Glutamatergic neuron (in vitro differentiated cells): Measurements from ENCODE around the gene WDR53. TPM values are rescaled to one million over a fixed set of nuclear protein-coding genes. Genes with fewer than 3 reads are reported as not detected.
"Not testable (repeated sequence)": the region's sequence is repeated elsewhere in the genome, so short reads cannot be mapped to it uniquely, and the experiment has no call there.

Experiments
- DNase-seq: peaks from one replicate; pipeline ENCODE4 v3.0.0; 2022
- H3K27ac Mint-ChIP-seq: one replicate; pipeline ENCODE4 v1.8.0; 2020; ENCODE audit warnings: mild to moderate bottlenecking, mixed read lengths, inconsistent platforms; ENCODE audit not compliant: unreplicated experiment
- H3K27me3 Mint-ChIP-seq: one replicate; pipeline ENCODE4 v1.8.0; 2020; ENCODE audit warnings: mild to moderate bottlenecking, moderate library complexity, mixed read lengths, inconsistent platforms; ENCODE audit not compliant: unreplicated experiment
- H3K36me3 Mint-ChIP-seq: one replicate; pipeline ENCODE4 v1.8.0; 2020; ENCODE audit warnings: mild to moderate bottlenecking, mixed read lengths, inconsistent platforms; ENCODE audit not compliant: unreplicated experiment
- H3K4me1 Mint-ChIP-seq: one replicate; pipeline ENCODE4 v1.8.0; 2020; ENCODE audit warnings: mild to moderate bottlenecking, low read depth, mixed read lengths, inconsistent platforms; ENCODE audit not compliant: unreplicated experiment
- H3K4me3 Mint-ChIP-seq: one replicate; pipeline ENCODE4 v1.8.0; 2020; ENCODE audit warnings: mild to moderate bottlenecking, mixed read lengths, inconsistent platforms; ENCODE audit not compliant: unreplicated experiment
- H3K9me3 Mint-ChIP-seq: one replicate; pipeline ENCODE4 v1.8.0; 2020; ENCODE audit warnings: mild to moderate bottlenecking, moderate library complexity, mixed read lengths, inconsistent platforms; ENCODE audit not compliant: unreplicated experiment
- CTCF ChIP-seq: fragments of 200-600 bp; sonication (generic); IDR thresholded peaks from one replicate; pipeline ENCODE4 v1.5.0; 2021; ENCODE audit not compliant: partially characterized antibody, unreplicated experiment
- total RNA-seq: library from RNA; stranded (reverse); fragmentation: NEBNext Ultra II Directional; extraction: Animal tissue kit (Norgen Biotek cat#: 25700); gene quantifications from one replicate; pipeline ENCODE4 v1.2.1, GENCODE V29; 2021; ENCODE audit not compliant: unreplicated experiment

WDR53 gene
- total RNA-seq, 1 donor from 2014 or later: 7.8 TPM

DNA sequence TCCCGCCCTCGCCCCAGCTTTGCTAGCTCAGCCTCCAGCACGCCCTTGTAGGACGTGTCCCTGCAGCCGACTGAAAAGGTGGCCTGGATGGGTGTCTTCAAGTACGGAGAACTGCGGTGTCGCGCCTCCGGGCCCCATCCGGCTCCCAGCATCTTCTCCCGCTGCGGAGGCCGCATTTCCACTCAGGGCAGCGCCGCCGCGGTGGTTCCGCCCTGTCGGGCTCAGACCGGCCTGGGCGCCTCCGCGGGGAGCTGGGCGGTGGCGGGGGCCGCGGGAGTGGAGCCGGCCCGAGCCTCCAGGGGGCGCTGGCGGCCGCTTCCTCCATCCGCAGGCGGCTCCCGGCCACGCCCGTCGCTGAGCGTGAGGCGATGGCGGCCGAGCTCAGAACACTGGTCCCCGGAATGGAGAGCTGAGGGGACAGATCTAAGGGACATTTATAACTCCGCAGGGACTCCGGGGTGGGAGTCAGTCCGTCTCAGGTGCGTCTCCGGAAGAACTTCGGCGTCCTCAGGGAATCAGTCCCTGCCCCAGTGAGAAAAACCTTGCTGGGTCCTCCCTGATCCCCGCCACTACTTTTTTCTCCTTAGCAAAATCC is 39.6 kb downstream of the WDR53 start:
- peak; percentile 82 for DNase-seq
- peaks cover 11% of the 10 kb centered on the region for H3K36me3 Mint-ChIP-seq
- no peak overlapping the region for H3K4me3 Mint-ChIP-seq
- H3K9me3 Mint-ChIP-seq: peaks cover 8% of the 10 kb centered on the region
- TF ChIP-seq CTCF: peak; percentile 78
- H3K4me1 Mint-ChIP-seq: no peaks in the 10 kb centered on the region
- no peak overlapping the region for H3K27ac Mint-ChIP-seq
- H3K27me3 Mint-ChIP-seq: peaks cover 5% of the 10 kb centered on the region

- H3K9me3 Mint-ChIP-seq: peaks cover 12% of the 10 kb centered on the region
- no peak for DNase-seq
- peaks cover 2% of the 10 kb centered on the region for H3K27me3 Mint-ChIP-seq
- H3K4me3 Mint-ChIP-seq: no peak overlapping the region
- H3K4me1 Mint-ChIP-seq: no peaks in the 10 kb centered on the region
- H3K36me3 Mint-ChIP-seq: peaks cover 19% of the 10 kb centered on the region
- no peak for TF ChIP-seq CTCF
- no peak overlapping the region for H3K27ac Mint-ChIP-seq
Observed at GRCh38 chr3:196525141-196525540, 43.2 kb downstream of the WDR53 start.

DNA sequence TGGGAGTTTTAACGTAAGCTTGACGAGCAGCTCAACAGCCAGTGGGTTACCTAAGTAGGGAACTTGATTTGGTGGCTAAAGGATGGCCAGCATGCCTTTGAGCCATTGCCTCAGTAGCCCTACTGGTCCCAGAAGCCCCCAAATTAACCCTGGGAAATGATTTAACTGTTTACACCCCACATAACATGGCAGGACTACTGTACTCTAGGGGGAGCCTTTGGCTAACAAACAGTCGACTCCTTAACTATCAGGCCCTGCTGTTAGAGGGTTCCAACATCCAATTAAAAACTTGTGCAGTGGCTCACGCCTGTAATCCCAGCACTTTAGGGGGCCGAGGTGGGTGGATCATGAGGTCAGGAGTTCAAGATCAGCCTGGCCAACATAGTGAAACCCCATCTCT is 43.8 kb downstream of the WDR53 start:
- Mint-ChIP-seq H3K27ac (no peak overlapping the region), H3K4me3 (no peak overlapping the region), H3K36me3 (peaks cover 25% of the 10 kb centered on the region), H3K9me3 (peaks cover 14% of the 10 kb centered on the region), H3K4me1 (no peaks in the 10 kb centered on the region), H3K27me3 (peaks cover 2% of the 10 kb centered on the region)
- no peak for DNase-seq
- TF ChIP-seq CTCF: no peak

DNA sequence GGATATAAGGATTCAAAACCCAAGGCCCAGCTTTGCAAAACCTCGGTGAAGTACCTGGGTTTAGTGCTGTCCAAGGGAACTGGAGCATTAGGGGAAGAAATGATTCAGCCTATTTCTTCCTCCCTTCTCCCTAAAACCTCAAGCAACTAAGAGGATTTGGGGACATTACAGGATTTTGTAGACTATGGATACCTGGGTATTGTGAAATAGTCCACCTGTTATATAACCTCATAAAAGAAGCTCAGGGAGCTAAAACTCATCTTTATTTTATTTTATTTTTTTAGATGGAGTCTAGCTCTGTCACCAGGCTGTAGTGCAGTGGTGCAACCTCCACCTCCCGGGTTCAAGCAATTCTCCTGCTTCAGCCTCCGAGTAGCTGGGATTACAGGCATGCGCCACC is 44.5 kb downstream of the WDR53 start:
- Mint-ChIP-seq H3K27me3 (peaks cover 2% of the 10 kb centered on the region), H3K4me3 (no peak overlapping the region), H3K4me1 (no peaks in the 10 kb centered on the region), H3K36me3 (peaks cover 31% of the 10 kb centered on the region), H3K9me3 (peaks cover 18% of the 10 kb centered on the region), H3K27ac (no peak overlapping the region)
- DNase-seq: no peak
- no peak for TF ChIP-seq CTCF

GRCh38 chr3:196521291-196521690 is 47.1 kb downstream of the WDR53 start:
- H3K27me3 Mint-ChIP-seq, DNase-seq, H3K4me1 Mint-ChIP-seq, H3K27ac Mint-ChIP-seq, H3K4me3 Mint-ChIP-seq: not testable (repeated sequence)
- Mint-ChIP-seq H3K9me3 (peaks cover 19% of the 10 kb centered on the region), H3K36me3 (peaks cover 36% of the 10 kb centered on the region)
